SK-N-DZ (cell line): Measurements from ENCODE around the gene PIR.

Source experiments
- DNase-seq: peaks from one replicate; pipeline ENCODE4 v3.0.0-alpha.2; 2015; ENCODE audit warnings: low spot score

The PIR gene

DNA sequence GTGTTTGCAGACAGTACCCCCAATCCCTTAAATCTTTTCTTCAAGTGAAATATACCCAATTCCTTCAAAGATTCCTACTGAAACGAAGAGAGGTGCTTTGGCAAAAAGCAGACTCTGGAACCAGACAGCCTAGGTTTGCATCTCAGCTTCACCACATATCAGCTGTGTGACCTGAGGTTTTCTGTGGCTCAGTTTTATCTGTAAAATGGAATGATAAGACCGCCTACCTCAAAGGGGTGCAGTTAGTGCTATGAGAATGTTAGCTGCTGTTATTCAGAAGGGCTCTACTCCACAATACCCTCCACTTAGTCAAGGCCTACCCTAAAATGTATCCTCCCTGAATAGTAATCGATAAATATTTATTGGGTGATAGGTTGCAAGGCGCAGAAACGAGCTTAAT, 664 bp downstream of the PIR start:
- no peak for DNase-seq

DNA sequence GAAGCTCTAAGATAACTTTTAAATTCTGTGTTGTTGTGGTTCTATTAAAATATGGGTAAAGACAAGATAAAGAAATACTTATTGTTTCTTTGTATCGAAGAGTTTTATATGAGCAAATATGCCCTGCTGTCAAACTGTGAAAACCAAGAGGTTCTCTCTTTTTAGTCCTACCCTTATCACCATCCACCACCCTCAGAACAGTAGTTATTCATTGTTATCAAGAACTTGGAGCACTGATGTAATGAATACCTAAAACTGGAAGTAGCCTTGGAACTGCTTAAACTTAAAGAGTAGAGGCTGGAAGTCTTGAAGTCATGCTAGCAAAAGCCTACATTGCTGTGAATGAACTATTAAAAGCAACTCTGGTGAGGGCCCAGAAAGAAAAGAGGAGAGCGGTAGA, 9.2 kb downstream of the PIR start:
- DNase-seq = no peak

DNA sequence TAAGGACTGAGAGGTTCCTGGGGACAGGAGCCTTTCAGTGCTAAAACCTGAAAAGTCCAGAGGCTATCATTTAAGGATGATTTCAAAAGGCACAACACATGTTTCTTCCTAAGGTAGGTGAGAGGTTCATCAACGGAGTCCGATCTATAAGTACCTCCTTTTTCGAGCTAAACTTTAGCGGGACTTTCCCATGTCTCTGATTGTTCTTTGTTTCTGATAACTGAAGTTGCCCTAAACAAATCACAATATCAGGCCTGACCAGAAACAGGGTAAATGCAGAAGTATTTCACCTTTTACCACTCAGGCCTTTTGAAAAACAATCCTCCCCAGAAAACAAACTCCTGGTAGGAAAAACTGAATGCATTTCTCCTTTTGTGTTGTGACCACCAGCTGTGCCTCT, 17.6 kb downstream of the PIR start:
- DNase-seq = no peak

DNA sequence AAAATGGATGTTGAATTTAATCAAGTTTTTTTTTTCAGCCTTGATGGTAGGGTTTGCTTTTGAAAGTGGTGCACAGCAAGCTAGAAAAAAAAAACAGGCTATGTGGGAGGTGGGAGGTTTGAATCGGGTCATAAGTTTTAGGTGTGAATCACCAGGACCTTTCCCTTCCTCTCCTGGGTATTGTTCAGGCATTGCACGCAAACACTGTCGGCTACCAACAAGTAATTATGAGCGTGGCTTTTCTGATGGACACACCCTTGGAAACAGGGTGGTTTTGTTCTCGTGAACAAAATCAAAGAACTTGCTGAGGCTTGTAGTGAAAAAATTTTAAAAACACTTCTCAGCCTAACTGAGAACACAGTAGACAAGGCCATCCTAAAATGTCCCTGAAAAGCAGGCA, 18.1 kb downstream of the PIR start:
- no peak for DNase-seq

DNA sequence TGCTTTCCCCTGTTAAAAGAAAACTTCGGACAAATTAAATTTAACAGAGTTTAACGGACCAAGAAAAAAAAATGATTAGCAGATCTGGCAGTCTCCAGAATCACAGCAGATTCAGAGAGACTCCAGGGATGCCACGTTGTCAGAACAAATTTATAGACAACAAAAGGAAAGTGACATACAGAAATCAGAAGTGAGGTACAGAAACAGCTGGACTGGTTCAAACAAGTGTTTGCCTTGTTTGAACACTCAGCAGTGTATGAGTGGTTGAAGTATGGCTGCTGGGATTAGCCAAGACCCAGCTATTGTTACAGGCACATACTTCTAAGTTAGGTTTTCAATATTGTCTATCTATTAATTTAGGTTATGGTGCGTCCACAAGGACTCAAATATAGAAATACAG, 19.1 kb downstream of the PIR start:
- no peak for DNase-seq

DNA sequence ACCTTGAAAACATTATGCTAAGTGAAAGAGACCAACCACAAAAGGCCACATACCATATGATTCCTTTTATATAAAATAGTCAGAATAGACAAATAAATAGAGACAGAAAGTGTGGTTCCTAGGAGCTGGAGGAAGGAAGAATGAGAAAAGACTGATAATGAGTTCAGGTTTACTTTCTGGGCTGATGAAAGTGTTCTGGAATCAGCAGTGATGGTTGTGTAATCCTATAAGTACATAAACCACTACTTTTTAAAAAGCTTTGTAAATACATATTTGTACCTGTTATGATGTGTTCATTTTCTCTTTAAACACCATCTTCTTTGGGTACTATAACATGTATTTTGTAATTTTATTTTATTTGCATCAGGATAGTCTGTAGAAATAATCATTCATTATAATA, 20.6 kb downstream of the PIR start:
- no peak for DNase-seq

DNA sequence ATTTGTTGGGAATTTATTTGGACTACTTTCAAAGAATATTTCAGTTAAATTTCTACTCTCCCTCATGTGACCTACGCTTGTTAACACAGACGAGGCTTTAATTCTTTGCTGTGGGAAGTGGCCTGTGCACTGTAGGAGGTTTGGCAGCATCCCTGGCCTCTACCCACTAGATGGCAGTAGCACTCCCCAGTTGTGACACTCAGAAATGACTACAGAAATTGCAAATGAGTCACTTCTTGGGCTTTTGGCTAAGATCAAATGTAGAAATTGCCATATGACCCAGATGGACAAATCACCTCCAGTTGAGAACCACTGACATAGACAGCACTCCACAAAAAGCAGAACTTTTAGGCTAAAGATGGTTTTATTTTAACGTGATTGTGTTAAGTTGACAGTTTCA, 22.1 kb downstream of the PIR start:
- DNase-seq = peak; percentile 51

DNA sequence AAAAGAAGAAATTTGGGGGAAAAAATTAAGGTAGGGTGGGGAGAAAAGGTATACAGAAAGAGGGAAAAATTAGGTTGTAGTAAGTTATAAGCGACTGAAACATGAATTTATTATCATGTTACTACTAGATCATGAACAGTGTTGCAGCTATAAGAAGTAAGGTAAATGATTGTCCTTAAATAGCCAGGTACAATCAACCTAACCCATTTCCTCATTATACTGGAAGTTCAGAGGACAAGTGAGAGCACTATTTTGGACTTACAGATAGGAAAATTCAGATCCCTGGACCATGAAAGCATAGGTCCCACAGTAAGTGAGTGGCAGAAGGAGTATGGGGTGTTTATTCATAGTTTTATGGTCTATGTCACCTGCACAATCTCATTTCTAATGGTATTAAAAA, 23.5 kb downstream of the PIR start:
- no peak for DNase-seq

DNA sequence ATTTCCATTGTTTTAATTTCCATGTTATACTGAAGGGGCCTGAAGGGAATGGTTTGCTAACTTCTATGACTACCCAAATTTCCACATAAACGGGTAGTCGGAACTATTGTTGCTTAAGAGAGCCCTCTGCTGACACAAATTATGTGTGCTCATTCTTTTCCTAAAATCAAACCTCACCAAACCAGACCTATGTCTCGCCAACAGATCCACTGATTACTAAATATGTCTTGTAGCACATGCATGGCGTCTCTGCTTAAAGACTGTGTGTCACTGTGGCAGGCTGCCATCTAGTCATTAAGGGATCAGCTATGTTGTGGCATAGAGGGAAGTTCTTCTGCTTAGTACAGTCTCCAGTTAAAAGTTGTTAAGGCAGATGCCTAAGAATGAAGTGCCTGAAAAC, 25.1 kb downstream of the PIR start:
- DNase-seq = peak; percentile 69

DNA sequence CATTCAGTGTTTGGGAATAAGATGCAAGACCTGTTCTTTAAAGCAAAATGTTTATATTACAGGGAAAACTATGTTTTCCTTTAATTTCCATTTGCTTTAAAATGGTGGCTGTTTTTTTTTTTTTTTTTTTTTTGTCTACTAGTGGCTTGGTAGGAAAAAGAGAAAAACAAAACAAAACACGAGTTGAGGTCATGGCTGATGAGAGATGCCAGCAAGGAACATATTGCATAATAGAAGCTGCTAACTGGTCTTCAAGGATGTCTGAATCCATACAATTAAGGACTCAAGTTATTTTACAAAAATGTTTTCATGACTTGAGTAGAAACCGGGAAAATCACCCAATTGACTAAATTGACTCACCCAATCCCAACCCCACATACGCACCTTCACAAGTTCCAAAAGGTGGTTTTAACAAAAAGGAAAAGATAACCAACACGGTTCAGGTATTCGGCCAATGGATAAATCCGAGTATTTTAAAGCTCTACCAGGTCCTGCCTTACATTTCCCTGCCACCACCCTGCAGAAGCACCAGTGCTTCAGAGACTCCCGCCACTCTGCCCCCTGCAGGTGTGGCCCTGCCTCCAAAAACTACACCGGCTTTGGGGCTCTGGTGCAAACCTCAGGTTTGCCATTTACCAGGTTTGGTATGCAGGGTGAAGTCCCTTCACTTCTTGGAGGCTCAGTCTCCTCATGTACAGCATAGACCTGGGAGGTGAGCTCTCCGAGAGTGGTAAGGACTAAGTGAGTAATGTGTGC, 27.1 kb downstream of the PIR start:
- DNase-seq = no peak

DNA sequence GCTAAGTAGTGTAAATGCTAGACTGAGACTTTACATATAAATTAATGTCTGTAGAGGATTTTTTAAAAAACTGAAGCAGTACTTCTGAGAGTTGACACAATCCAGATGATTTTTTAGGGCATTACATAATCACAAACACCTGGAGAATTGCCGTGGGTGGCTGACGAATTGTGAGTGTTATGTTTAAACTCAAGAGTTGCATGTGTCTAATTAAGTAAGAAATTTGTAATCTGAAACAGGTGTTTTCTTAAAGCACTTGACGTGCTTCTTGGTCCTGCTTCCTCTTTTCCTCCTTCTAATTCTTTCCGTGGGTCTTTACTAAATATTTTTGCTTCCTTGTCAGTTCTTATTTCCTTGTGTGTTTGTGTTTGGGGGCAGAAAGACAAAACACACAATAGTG, 27.8 kb downstream of the PIR start:
- DNase-seq = peak; percentile 88

DNA sequence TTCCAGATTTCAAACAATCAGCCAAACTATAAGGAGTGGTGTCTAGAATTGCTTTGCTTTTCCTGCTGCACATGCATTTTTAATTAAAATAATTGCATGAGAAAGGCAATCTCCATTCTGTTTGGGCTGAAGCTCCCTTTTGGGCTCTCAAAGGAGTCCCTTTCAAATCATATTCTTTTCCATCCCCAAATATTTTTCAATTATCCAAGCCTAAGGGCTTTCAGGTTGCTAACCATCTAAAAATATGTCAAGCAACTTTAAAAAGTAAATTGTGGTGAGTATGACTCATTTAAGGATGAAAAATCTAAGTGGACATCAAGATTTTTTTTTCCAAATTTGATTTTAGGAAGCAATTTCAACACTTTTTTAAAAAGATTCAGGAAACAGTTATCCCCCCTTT, 28.4 kb downstream of the PIR start:
- DNase-seq = no peak

DNA sequence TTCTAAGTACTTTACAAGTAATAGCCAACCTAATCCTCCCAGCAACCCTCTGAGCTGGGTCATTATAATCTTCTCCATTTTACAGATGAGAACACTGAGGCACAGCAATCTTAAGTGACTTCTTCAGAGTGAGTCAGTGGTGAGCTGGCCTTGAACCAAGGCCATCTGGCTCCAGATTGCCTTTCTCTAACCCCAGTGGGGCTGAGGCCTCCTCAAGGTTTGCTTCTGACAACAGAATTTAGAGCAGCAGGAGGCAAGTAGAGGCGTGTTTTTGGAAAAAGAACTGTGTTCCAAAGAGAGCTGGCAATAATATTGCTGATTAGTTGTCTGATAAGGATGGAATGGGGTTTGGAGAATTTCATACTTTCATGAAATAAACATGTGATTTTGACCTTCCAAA, 41.2 kb downstream of the PIR start:
- DNase-seq = no peak

DNA sequence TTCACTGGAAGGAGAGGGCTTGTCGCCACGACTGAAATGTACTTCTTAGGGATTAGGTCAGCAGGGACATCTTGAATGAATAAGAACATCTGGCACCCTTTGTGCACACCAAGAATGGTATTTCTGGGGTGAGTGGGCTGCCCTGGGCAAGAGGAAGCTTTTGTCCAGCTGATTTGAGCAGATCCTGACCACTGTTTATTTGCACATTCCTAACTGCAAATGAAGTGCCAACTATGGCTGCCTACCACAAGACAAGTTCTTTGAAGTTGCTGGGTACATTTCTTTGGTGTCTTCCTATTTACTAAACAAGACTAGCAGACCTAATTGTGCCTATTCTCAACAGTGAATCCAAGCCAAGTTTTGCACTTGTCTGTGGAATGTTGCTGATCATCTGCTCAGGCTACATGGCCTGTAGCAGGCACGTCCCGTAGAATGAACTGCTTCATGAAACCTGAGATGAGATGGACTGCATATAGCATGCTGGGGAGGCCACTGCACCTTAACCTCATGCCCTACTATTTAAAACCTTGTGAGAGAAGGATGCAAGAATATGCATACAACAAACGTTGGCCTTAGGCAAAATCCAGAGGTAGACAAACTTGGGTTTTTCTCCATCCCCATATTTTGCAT, 45.0 kb downstream of the PIR start:
- no peak for DNase-seq

DNA sequence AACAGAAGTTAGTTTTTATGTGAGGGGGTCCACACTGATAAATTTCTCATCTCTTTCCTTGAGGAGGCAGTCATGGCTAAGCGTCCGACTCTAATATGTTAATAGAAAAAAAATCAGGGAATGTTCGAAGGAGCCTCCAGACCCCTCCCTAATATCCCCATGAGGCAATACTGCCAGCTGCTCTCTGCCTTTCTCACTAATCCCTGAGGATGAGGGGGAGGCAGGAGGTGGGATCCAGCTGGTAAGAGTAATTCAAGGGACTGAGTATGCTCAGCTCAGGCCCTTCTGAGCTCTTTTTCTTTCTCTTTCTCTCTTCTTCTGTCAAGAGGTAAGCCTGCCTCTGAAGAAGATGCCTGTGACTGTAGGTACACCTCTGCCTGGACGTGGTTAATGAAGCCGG, 51.7 kb downstream of the PIR start:
- DNase-seq = no peak

DNA sequence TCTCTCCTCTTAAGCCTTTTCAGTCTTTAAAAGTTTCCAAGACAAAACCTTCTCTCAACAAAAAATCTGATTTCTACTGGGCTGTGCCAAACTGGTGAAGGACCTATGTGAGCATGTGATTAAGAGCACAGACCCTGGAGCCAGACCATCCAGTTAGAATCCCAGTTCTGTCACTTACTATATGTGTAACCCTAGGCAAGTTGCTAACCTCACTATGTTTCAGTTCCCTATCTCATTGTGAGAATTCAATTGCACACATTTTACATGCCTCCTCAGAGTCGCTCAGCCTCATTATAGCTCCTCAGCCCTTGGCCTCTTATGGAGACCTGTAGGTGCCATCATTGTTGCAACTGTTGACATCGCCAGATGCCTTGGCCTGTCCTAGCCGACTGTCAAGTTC, 54.8 kb downstream of the PIR start:
- DNase-seq = no peak

DNA sequence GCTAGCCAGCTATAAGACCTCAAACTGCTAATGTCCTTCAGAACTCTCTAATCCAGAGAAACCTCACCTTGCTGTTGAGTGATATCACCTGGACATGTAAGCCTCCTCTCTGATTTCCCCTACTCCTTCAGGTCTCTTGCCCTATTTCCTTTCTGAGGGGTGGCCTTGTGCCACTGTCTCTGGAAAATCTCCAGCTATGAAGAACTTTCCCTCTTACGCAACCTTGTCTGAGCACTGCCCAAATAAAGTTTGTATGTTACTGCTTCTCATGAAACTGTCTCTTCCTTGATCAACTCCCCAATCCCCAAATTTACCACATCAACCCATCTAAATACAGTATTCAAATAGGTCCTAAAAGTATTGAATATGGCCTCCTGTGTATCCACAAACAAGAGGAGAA, 55.4 kb downstream of the PIR start:
- no peak for DNase-seq

DNA sequence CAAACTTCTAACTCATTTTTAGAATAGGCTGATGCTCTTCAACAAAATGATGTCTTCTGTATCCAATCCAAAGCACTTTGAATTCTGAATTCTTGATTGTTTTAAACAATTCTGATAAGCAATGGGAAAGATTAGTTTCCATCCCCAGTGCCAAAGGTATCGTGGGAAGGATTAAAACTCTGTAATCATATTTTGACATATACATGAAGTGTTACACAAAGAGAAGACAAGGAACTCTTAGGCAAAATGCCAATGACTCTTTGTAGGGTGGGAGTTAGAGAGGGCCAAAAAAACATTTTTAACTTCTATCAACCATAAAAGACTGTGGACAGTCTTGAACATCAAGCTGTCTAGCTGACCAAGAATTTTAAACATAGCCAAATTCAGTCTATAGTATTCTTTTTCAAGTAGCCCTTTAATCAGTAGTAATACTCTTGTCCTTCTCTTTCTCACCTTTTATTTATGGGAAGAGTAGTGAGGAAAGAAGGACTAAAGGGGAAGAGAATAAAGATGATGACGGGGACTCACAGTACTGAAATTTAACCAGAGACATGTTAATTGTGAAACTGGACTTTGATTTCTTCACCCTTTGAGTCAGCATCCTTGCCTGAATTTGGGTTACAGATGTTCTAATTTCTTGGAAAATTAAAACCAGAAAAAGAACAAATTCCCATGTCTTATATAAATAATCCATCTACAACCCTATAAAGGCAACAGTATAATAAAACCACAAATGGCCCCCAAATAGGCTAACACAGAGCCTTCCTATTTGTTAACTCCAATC, 57.1 kb downstream of the PIR start:
- no peak for DNase-seq

DNA sequence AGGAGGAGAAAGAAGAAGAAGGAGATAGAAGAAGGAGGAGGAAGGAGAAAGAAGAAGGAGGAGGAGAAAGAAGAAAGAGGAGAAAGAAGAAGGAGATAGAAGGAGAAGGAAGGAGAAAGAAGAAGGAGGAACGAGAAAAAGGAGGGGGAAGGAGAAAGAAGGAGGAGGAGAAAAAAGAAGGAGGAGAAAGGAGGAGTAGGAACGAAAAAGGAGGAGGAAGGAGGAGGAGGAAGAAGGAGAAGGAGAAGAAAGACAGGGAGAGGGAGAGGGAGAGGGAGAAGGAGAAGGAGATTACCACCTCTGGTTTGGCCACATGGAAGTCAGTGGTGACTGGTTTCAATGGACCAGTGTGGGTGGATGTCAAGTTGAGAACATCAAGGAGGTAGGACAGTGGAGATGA, 58.9 kb downstream of the PIR start:
- no peak for DNase-seq

DNA sequence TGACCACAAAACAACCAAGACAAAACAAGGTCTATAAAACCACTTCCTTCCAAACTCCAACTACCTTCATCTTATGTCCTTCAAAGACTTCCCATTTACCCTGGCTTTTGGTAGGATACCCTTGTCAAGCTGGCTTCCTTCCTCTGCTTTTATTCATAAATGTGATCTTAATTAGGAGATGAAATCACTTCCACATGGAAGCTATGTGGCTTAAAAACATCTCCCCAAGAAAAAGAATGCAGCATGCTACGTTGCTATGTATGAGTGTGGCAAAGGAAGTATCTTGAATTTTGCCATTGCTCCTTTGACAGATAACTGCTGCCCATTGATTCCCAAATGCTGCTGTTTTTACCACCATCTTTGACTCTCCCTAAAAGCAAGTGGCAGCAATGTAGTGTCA, 62.5 kb downstream of the PIR start:
- no peak for DNase-seq

DNA sequence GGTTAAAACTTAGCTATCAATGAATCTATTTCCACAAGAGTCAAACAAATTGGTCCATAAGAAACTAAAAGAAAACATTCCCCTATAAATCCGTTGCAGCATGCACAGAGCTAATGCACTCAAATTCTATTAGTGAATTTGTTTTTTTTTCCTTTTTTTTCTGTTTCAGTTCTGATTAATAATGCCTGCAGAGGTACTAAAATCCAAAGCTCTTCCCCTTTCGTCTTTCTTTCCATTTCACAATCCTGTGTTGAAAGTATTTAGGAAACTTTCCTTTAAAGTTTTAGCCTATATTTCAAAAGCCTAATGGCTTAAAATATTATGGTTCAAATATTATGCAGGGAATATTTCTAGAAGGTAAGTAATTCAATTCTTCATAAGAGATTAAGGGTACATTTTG, 63.1 kb downstream of the PIR start:
- DNase-seq = no peak

DNA sequence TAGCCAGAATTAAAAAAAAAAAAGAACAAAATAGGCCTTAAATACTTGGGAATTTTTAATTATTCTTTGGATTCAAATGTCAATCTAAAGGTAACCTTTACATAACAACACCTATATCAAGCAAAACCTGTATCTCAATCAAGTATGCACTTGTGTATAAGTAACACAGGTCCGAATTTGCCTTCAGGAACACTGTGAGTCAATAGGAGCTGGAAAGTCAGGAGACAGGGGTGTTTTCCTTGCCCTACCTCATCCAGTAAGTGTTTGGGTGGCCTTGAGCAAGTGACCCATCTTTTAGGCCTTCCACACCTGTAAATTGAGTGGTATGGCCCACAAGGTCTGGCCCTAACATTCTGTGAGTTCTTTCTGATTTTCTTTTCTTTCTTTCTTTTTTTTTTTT, 68.1 kb downstream of the PIR start:
- DNase-seq = no peak

DNA sequence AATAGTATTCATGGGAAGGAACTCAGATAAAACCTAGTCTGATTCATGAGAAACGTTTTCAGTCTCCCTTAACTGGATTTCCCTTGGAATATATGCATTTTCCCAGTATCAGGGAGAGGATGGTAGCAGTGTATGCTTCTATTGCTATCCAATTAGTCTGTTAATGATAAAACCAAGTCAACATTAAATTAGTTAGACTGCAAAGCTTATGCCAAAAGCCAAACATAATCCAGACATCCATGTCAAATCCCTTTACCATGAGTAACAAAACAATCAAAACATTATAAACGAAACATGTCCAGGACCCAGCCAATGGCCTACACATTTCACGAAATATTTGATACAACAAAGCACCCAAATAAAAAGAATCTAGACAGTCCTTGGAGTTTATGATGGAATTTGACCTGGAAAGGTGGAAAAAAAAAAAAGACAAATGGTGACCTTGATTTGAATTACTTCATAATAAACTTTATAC, 74.4 kb downstream of the PIR start:
- no peak for DNase-seq
